Right renal pelvis (tissue), 4 donors: ENCODE measurements around the gene OSCAR. TPM values are rescaled to one million over a fixed set of nuclear protein-coding genes. Genes with fewer than 3 reads are reported as not detected.

Experiments used
- DNase-seq, 4 donors: peaks; one replicate each; pipeline ENCODE4 v3.0.0-alpha.2; 2013; ENCODE audit warnings: low read depth in 4 of 4, low spot score in 3 of 4, missing footprints in 1 of 4
- polyA plus RNA-seq, 4 donors: library from polyadenylated mRNA; unstranded; fragments of 120-200 nt; gene quantifications; one replicate each; pipeline ENCODE4 v1.2.1, GENCODE V29; 2013; ENCODE audit not compliant: insufficient read length in 4 of 4

Gene OSCAR, protein sequence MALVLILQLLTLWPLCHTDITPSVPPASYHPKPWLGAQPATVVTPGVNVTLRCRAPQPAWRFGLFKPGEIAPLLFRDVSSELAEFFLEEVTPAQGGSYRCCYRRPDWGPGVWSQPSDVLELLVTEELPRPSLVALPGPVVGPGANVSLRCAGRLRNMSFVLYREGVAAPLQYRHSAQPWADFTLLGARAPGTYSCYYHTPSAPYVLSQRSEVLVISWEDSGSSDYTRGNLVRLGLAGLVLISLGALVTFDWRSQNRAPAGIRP
- polyA plus RNA-seq = under 1 TPM; 0.15 to 0.33 (median 0.21) TPM

GRCh38 chr19:54100561-54100960 lies at the start of gene OSCAR:
Gene OSCAR (minus strand): TSS chr19:54100803. CDS start chr19:54100792, 11 bp downstream.
- DNase-seq = no peak

DNA sequence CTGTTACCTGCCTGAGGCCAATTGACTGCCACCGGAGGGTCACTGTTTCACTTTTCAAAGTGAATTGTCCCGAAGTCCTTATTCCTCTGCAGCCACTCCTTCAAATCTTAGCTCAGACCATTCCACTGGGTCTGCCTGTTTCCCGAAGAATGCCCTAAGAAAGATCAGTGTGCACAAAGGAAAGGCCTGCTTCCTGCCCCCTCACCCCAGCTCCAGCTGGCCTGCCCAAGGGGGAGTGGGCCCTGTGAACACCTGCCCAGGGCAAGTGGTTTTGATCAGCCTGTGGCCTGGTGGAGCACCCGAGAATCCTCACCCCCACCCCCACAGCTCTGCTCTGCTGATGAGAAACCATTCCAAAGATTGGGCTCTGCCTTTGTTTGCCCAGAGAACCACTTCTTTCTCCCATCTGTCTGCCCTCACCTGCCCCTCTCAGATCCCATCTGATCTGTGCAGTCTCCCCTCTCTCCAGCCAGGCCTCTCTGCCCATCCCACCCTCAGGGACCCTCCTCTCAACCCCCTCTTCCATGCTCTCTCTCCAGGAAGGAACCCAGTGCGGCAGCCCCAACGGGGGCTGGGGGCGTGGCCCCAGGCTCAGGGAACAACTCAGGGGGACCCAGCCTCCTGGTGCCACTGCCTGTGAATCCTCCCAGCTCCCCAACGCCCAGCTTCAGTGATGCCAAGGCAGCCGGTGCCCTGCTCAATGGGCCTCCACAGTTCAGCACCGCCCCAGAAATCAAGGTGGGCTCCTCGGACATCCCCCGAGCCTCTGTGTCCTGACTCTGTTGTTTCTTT lies 48.6 kb upstream of the OSCAR start:
- no peak for DNase-seq

DNA sequence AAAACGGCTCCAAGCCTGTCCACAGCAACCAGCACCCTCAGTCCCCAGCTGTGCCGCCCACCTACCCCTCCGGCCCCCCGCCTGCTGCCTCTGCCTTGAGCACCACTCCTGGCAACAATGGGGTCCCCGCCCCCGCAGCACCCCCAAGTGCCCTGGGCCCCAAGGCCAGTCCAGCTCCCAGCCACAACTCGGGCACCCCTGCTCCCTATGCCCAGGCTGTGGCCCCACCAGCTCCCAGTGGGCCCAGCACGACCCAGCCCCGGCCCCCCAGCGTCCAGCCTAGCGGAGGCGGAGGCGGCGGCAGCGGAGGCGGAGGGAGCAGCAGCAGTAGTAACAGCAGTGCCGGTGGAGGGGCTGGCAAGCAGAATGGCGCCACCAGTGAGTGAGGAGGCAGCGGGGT lies 47.6 kb upstream of the OSCAR start:
- no peak for DNase-seq

GRCh38 chr19:54147676-54148075 lies 47.1 kb upstream of the OSCAR start:
- DNase-seq = peak in 1 of 4 donors; percentile 53

DNA sequence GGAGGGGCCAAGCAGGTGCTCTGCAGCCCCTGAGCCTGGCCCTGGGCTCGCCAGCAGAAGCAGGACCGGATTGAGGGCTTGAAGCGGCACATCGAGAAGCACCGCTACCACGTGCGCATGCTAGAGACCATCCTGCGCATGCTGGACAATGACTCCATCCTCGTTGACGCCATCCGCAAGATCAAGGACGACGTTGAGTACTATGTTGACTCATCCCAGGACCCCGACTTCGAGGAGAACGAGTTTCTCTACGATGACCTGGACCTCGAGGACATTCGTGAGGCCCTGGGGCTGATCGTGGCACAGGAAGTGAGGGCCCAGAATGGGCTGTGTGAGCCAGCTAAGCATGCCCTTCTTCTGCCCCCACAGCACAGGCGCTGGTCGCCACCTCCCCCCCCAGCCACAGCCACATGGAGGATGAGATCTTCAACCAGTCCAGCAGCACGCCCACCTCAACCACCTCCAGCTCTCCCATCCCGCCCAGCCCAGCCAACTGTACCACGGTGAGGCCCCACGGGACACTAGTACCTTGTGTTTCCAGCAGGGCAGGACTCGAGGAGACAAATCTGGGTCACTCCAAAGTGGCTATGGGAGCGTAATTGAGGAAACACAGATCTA lies 45.0 kb upstream of the OSCAR start:
- DNase-seq = no peak

GRCh38 chr19:54142166-54142780 lies 41.7 kb upstream of the OSCAR start:
- DNase-seq = no peak

- DNase-seq = no peak
Measured at GRCh38 chr19:54141356-54141755, 40.8 kb upstream of the OSCAR start.

- no peak for DNase-seq
Measured at GRCh38 chr19:54138489-54139256, 38.1 kb upstream of the OSCAR start.

DNA sequence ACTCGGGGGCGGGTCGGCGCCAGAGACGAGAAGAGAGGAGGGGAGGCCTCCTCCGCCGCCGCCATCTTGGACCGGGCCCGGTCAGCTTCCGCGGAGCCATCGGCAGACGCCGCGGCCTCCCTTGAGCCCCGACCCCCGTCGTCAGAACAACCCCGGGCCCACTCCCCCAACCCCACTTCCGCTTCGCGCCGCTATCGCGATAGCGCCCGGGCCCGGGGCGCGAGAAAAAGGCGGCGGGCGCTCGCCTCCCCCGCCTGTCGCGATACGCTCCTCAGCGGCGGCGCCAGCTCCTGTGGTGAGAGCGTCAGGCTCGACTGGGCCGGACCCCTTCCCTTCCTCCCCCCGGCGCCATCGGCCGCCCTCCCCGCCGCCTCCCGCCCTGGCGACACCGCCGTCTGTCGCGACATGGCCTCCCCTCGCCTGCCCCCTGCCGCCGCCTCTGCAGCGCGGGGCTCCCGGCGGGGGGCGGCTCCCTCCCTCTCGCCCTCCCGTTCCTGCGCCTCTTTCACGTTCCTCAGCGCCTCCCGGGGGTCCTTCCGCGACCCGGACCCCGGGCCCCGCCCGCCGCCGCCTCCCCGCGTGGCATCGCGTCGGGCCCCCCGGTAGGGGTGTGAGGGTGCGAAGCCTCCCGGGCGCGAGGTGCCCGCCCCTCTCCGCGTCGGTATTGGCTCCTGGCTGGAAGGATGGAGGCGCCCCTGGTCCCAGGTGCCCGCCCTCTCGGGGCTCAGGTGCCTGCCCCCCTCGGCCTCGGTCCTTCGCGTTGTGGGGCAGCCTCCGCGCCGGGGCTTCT lies 37.3 kb upstream of the OSCAR start, which contains the start of gene CNOT3:
TSS of gene CNOT3 (plus strand) at position 64 of the 790 bp plus-strand sequence. CDS start 5,217 bp downstream, outside the sequence.
- DNase-seq = no peak

DNA sequence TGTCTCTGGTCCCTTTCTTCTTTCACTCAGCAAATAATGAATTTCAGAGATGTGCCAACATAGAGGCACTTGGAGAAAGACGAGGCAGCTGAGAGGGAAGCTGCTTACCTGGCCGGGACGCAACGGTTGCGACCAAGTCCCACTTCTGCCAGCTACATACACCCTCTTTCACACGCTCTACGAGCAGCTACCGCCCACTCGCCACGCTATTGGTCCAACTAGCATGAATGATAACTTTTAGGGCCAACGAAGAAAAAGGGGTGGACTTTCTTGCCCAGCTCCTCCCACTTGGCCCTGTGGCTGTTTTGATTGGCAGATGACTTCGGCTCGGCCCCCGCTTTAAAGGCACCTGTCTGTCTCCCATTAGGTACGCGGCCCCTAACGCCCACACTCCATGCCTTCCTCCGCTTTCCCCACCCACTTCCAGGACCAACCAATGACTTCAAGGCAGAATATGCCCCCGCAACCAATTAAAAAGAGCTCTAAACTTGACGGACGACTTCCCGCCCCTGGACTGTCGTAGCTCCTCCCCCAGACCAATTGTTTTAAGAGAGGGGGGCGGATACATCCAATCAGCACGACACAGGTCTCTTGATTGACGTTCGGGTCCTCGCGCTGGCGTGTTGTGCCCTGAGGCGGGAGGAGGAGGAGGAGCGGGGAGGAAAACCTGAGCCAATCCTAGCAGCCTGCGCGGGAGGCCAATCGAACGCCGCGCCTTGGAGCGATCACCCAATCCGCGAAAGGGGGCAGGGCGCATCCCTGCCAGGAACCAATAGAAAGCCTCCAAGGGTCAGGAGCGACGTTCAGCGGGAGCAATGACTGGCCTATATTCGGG lies 36.5 kb upstream of the OSCAR start:
- DNase-seq = peak; percentile 95 to 100 (median 100)

GRCh38 chr19:54136086-54136863 lies 35.7 kb upstream of the OSCAR start:
- no peak for DNase-seq

- DNase-seq = no peak
Measured at GRCh38 chr19:54133957-54134590, 33.5 kb upstream of the OSCAR start.

- no peak for DNase-seq
Measured at GRCh38 chr19:54133312-54133956, 32.8 kb upstream of the OSCAR start.

DNA sequence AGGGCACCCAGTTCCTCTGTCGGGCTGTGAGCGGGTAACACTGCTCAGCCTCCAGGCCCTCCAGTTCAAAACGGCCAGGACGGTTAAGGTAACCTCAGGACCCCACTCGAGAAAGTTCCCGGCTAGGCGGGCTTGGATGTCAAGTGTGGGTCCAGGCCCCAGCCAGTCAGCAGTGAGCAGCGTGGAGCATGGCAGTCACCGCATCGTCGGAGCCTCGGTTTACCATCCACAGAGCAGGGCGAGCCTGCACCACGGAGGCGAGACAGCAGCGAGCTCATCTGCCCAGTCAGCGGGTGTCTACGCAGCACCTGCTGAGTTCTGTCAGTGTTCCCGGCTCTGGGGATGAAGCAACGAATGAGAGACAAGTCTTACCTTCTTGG lies 29.0 kb upstream of the OSCAR start:
- no peak for DNase-seq

- DNase-seq = no peak
Measured at GRCh38 chr19:54128796-54129616, 28.4 kb upstream of the OSCAR start.

- DNase-seq = no peak
Measured at GRCh38 chr19:54128441-54128725, 27.8 kb upstream of the OSCAR start.
